Measurements from ENCODE around the gene MEP1A. TPM values are rescaled to one million over a fixed set of nuclear protein-coding genes. Genes with fewer than 3 reads are reported as not detected.

The MEP1A gene
- polyA plus RNA-seq, 2 of the 4 experiments (the other 2 are of a cell fraction) = not detected

DNA sequence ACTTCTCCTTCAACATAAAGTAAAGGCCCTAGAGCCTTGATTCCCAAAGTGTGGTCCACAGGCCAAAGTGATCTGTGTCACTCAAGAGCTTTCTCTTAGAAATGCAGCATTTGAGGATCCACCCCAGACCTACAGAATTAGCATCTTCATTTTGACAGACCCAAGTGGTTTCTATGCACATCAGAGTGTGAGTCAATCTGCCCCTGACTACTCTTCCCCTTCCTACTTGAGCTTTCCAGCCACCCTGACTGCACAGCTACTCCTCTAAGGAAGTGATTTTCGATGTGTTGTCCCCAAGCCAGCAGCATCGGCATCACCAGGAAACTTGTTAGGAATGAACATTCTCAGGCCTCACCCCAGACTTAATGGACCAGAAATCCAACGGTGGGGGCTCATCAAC is 2.6 kb downstream of the MEP1A start (continued):
- no peak for TF ChIP-seq MAZ (IDR thresholded peaks at IDR 0.05; ENCODE audit: borderline replicate concordance, low read depth, low read length)

DNA sequence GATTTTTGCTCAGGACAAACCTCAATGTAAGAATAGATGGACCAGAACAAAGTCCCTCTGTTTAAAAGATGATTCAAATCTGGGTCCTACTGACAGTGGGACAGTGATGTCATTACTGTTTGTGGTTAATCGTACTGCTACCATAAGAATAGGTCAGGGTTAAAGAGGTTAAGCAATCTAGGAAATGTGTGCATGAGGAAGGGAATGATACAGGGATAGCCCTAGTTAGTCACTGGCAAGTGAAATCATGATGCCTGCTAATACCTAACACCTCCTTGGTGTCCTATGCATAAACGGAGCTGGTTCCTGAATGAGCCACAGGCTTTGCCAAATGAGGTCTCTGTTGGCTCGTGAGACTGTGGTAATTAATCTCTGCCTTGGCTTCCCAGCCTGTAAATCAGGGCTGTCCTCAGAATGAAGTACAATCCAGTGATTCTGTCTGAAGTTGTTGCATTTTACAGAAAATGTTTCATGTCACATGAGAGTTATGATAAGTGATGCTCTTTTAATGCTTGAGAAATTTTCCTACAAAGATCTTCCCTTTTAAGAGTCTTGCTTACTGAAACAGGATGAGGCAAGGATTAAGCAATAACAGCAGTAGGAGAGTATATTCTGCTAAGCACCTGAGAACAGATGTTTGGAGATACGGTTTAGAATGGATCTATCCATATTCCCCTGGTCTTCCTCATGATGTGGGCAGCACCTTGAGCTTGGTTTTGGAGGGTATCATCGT is 3.8 kb downstream of the MEP1A start:
- TF ChIP-seq CBX8 (IDR thresholded peaks at IDR 0.05) = no peak
- no peak for TF ChIP-seq FOSB (CRISPR knock-in tag; IDR thresholded peaks at IDR 0.05)
- TF ChIP-seq HOXB13 (CRISPR knock-in tag; IDR thresholded peaks at IDR 0.05; ENCODE audit: low read depth) = no peak
- no peak for TF ChIP-seq CHD2 (IDR thresholded peaks at IDR 0.05; ENCODE audit: low read length, partially characterized antibody)
- no peak for TF ChIP-seq EHF (CRISPR knock-in tag; IDR thresholded peaks at IDR 0.05)
- no peak for TF ChIP-seq EHMT2 (IDR thresholded peaks at IDR 0.05; ENCODE audit: low read depth)
- TF ChIP-seq POLR2A (IDR thresholded peaks at IDR 0.05; ENCODE audit: low read length) = no peak
- no peak for TF ChIP-seq RNF2 (IDR thresholded peaks at IDR 0.05; ENCODE audit: borderline replicate concordance, low read depth)
- no peak for TF ChIP-seq KDM1A (IDR thresholded peaks at IDR 0.05; ENCODE audit: low read depth)
- TF ChIP-seq RARB (CRISPR knock-in tag; IDR thresholded peaks at IDR 0.05) = no peak
- TF ChIP-seq CHD4 (IDR thresholded peaks at IDR 0.05; ENCODE audit: borderline replicate concordance) = no peak
- no peak for TF ChIP-seq HDAC2 (IDR thresholded peaks at IDR 0.05)
- TF ChIP-seq ZC3H11A (IDR thresholded peaks at IDR 0.05) = no peak
- TF ChIP-seq MYC (IDR thresholded peaks at IDR 0.05; ENCODE audit: borderline replicate concordance, low read length) = no peak
- no peak for TF ChIP-seq RCOR1 (IDR thresholded peaks at IDR 0.05; ENCODE audit: low read depth, low read length)
- TF ChIP-seq MAZ (IDR thresholded peaks at IDR 0.05; ENCODE audit: borderline replicate concordance, low read depth, low read length) = no peak
- TF ChIP-seq, protein P1, sequence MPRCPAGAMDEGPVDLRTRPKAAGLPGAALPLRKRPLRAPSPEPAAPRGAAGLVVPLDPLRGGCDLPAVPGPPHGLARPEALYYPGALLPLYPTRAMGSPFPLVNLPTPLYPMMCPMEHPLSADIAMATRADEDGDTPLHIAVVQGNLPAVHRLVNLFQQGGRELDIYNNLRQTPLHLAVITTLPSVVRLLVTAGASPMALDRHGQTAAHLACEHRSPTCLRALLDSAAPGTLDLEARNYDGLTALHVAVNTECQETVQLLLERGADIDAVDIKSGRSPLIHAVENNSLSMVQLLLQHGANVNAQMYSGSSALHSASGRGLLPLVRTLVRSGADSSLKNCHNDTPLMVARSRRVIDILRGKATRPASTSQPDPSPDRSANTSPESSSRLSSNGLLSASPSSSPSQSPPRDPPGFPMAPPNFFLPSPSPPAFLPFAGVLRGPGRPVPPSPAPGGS (IDR thresholded peaks at IDR 0.05) = no peak
- no peak for TF ChIP-seq SMC3 (IDR thresholded peaks at IDR 0.05)
- TF ChIP-seq SREBF2 (IDR thresholded peaks at IDR 0.05) = no peak
- TF ChIP-seq, protein P2, sequence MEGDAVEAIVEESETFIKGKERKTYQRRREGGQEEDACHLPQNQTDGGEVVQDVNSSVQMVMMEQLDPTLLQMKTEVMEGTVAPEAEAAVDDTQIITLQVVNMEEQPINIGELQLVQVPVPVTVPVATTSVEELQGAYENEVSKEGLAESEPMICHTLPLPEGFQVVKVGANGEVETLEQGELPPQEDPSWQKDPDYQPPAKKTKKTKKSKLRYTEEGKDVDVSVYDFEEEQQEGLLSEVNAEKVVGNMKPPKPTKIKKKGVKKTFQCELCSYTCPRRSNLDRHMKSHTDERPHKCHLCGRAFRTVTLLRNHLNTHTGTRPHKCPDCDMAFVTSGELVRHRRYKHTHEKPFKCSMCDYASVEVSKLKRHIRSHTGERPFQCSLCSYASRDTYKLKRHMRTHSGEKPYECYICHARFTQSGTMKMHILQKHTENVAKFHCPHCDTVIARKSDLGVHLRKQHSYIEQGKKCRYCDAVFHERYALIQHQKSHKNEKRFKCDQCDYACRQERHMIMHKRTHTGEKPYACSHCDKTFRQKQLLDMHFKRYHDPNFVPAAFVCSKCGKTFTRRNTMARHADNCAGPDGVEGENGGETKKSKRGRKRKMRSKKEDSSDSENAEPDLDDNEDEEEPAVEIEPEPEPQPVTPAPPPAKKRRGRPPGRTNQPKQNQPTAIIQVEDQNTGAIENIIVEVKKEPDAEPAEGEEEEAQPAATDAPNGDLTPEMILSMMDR (IDR thresholded peaks at IDR 0.05) = no peak
- Histone ChIP-seq H3K4me3 (no peak overlapping the region), H3K4me2 (no peak overlapping the region), H3K4me1 (no peaks in the 10 kb centered on the region), H3K27ac (no peak overlapping the region), H3K9me3 (no peaks in the 10 kb centered on the region)
- POLR2A ChIA-PET = no interaction called here
- no peak for FAIRE-seq
- no peak for ATAC-seq
- no peak for DNase-seq (ENCODE audit: low read depth in 1 of 2, low spot score in 1 of 2)
- WGBS (ENCODE audit: missing lambda C conversion rate) = 10% methylated on average over 5 of the region's 5 CpGs
- CTCF ChIA-PET = interaction anchor here (1.3 kb wide), 1 partner anchor 93 kb away, joined by 3 read pairs; no protein-coding TSS in a partner anchor

DNA sequence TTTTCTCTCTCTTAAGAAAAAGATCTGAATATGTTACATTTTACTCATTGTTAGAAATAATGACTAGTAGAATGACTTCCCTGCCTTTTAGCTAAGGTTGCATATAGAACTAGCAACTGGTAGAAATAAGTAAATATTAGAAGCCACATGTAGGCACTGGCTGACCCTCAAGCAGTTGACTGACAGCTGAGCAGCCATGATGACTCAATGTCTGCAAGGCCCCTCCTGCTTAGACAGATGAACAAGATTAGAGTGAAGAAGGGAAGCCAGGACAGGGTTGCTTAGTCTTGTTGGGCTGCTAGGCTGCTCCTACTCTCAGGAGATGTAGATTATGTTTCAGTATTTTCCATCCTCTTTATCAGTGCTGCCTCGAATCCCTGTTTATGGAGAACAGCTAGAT is 6.5 kb downstream of the MEP1A start:
- Histone ChIP-seq H3K9me3 (no peaks in the 10 kb centered on the region), H3K4me2 (no peak overlapping the region), H3K4me3 (no peak overlapping the region), H3K4me1 (no peaks in the 10 kb centered on the region), H3K27ac (no peak overlapping the region)
- FAIRE-seq (no peak), DNase-seq (ENCODE audit: low read depth in 1 of 2, low spot score in 1 of 2) (no peak), ATAC-seq (no peak)
- TF ChIP-seq EP300 (IDR thresholded peaks at IDR 0.05) (no peak), RARB (CRISPR knock-in tag; IDR thresholded peaks at IDR 0.05) (no peak), HDAC2 (IDR thresholded peaks at IDR 0.05) (no peak), FOSL2 (IDR thresholded peaks at IDR 0.05) (no peak), FOSL2 (CRISPR knock-in tag; IDR thresholded peaks at IDR 0.05) (no peak), KDM1A (IDR thresholded peaks at IDR 0.05; ENCODE audit: low read depth) (no peak), CBX2 (IDR thresholded peaks at IDR 0.05; ENCODE audit: borderline replicate concordance, low read depth) (no peak), PHF8 (IDR thresholded peaks at IDR 0.05; ENCODE audit: borderline replicate concordance, low read depth) (no peak), JUNB (IDR thresholded peaks at IDR 0.05) (no peak), TP53 (CRISPR knock-in tag; IDR thresholded peaks at IDR 0.05) (no peak), RNF2 (IDR thresholded peaks at IDR 0.05; ENCODE audit: borderline replicate concordance, low read depth) (no peak), SMC3 (IDR thresholded peaks at IDR 0.05) (no peak), ZFP36 (IDR thresholded peaks at IDR 0.05; ENCODE audit: borderline replicate concordance, partially characterized antibody) (no peak), MAZ (IDR thresholded peaks at IDR 0.05; ENCODE audit: borderline replicate concordance, low read depth, low read length) (no peak), CHD4 (IDR thresholded peaks at IDR 0.05; ENCODE audit: borderline replicate concordance) (no peak), NR3C1 (IDR thresholded peaks at IDR 0.05) (no peak)
- TF ChIP-seq, protein P3, sequence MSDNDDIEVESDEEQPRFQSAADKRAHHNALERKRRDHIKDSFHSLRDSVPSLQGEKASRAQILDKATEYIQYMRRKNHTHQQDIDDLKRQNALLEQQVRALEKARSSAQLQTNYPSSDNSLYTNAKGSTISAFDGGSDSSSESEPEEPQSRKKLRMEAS (IDR thresholded peaks at IDR 0.05) = no peak
- TF ChIP-seq, protein P4, sequence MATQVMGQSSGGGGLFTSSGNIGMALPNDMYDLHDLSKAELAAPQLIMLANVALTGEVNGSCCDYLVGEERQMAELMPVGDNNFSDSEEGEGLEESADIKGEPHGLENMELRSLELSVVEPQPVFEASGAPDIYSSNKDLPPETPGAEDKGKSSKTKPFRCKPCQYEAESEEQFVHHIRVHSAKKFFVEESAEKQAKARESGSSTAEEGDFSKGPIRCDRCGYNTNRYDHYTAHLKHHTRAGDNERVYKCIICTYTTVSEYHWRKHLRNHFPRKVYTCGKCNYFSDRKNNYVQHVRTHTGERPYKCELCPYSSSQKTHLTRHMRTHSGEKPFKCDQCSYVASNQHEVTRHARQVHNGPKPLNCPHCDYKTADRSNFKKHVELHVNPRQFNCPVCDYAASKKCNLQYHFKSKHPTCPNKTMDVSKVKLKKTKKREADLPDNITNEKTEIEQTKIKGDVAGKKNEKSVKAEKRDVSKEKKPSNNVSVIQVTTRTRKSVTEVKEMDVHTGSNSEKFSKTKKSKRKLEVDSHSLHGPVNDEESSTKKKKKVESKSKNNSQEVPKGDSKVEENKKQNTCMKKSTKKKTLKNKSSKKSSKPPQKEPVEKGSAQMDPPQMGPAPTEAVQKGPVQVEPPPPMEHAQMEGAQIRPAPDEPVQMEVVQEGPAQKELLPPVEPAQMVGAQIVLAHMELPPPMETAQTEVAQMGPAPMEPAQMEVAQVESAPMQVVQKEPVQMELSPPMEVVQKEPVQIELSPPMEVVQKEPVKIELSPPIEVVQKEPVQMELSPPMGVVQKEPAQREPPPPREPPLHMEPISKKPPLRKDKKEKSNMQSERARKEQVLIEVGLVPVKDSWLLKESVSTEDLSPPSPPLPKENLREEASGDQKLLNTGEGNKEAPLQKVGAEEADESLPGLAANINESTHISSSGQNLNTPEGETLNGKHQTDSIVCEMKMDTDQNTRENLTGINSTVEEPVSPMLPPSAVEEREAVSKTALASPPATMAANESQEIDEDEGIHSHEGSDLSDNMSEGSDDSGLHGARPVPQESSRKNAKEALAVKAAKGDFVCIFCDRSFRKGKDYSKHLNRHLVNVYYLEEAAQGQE (IDR thresholded peaks at IDR 0.05) = no peak
- ChIA-PET CTCF (no interaction called here), POLR2A (no interaction called here)
- WGBS (ENCODE audit: missing lambda C conversion rate) = 4% methylated on average over 1 of the region's 1 CpG

Measured in A549 (cell line).